Measurements from ENCODE around the gene WBP4. TPM values are rescaled to one million over a fixed set of nuclear protein-coding genes. Genes with fewer than 3 reads are reported as not detected.
"Not testable (repeated sequence)": the region's sequence is repeated elsewhere in the genome, so short reads cannot be mapped to it uniquely, and the experiment has no call there.

WBP4 gene
- polyA plus RNA-seq, 3 donors from 2014 or later: 3.6 to 5.4 (median 4.4) TPM

DNA sequence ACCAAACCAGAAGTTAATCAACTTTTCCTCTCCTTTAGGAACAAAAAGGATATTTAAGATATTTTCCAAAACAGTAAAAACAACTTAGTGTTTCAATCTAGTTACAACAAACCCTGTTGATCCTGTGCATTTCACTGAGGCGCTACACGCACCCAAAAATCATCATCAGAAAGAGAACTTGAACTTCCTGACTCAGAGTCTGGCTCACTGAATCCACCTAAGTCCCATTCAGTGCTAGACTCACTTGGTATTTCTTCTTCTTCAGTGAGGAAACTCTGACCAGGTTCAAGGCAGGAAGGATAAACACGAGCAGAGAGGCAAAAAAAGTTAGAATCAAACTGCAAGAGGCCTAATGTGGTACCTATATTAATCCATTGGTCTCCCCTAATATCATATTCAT, 69.0 kb downstream of the WBP4 start:
- H3K4me1 Mint-ChIP-seq: peaks cover 41 to 53% of the 10 kb centered on the region in 2 donors
- peak overlapping the region in 4 of 5 donors; percentile 33 to 99 (median 97) for H3K4me3 Mint-ChIP-seq
- H3K27me3 Mint-ChIP-seq (ENCODE audit: low read depth in 3 of 3): peaks cover 0 to 4% (median 0%) of the 10 kb centered on the region in 3 donors
- H3K27ac Mint-ChIP-seq: peak overlapping the region in 2 of 6 donors; percentile 6 to 67
- H3K9me3 Mint-ChIP-seq: no peaks in the 10 kb centered on the region
- peaks cover 0 to 10% (median 4%) of the 10 kb centered on the region in 3 donors for H3K36me3 Mint-ChIP-seq
- DNase-seq: no peak

DNA sequence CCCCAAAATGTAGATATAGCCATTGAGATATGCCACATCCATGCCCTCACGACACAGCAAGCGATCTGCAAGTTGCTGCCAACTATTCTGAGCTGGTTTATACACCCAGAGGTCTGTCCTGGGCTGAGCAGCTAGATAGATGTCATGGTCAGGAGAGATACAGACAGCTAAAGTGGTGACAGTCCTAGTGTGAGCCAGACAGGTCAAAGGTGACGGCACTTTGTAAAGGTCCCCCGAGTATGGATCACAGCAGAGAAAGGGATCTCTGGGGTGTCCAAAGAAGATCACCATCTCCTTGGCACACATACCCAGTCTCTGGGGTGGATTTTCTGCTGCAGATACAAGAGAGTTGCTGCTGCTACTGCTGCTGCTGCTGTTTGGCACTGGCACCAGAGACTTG, 69.9 kb downstream of the WBP4 start:
- not testable (repeated sequence) for DNase-seq; H3K36me3 Mint-ChIP-seq; H3K9me3 Mint-ChIP-seq; H3K27me3 Mint-ChIP-seq (ENCODE audit: low read depth in 3 of 3)
- Mint-ChIP-seq H3K27ac (peak overlapping the region in 3 of 6 donors; percentile 27 to 54 (median 48)), H3K4me1 (peaks cover 41 to 53% of the 10 kb centered on the region in 2 donors), H3K4me3 (peak overlapping the region; percentile 66 to 99 (median 97))

DNA sequence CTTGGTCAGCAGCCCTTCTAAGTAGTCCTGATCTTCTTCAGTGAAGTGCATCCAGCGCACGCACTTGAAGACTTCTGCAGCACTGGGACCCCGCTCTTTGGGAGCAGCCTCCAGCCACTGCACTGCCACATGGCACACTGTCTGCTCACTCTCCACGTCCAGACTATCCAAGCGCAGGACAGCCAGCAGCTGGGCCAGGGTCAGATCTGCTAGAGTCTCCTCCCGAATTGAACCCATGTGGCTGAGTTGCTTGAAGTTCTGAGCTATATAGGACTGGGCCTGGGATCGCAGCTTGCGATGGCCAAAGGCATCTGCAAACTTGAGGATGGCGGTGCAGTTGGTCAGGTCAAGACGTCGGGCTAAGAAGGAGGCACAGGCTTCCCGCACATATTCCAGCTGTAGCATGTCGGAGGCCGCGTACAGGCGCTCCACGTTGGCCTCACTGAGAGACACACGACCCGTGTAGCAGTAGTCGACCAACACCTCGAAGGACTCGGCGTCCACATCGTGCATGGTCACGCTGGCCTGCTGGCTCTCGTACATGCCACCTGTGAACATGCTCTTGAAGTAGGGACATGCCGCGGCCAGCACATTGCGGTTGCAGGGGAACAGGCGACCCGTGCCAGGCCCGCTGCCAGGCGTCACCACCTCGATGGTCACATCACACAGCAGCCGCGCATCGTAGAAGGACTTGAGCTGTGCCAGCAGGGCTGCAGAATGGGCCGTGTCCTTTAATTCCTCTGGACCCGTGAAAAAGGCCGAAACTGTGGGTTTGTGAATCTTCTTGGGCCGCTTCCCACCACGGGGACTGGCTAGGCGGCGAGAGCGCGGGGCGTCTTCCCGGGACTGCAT, 70.6 kb downstream of the WBP4 start:
- Mint-ChIP-seq H3K4me1 (peaks cover 41 to 53% of the 10 kb centered on the region in 2 donors), H3K4me3 (peak overlapping the region; percentile 93 to 99 (median 97)), H3K27ac (peak overlapping the region; percentile 87 to 95 (median 92))
- not testable (repeated sequence) for H3K27me3 Mint-ChIP-seq (ENCODE audit: low read depth in 3 of 3); DNase-seq; H3K9me3 Mint-ChIP-seq; H3K36me3 Mint-ChIP-seq

DNA sequence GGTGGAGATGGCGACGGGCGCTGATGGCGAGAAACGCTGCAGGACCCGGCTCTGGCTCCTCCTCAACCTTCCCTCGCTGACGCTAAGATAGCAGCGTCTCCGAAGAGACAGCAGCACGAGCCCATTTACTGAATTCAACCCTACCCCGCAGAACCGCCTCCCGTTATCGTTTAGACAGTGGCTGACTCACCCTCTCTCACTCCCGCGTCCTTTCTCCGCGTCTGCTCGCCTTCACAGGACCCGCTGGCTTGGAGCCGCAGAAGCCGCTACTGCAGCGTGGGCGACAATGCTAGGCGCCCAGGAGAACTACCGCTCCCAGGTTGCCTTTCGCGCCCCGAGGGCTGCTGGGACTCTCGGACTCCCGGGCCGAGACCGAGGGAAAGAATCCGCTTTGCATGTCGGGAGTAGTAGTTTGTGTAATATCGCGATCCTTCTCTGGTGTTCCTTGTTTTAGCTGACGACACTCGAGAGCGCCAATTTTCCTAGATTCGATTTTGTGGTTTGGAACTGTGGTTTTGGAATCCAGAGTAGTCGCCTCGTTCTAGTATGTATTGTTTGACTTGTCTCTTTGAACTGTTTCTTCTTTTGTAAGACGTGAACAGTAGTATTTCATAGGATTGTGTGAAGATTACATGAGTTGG, 71.3 kb downstream of the WBP4 start, which contains the start of gene KBTBD6:
Gene KBTBD6, minus strand, starts transcription at position 291 of the 641 bp plus-strand sequence. CDS start 291 bp downstream, outside the sequence.
- Mint-ChIP-seq H3K4me1 (peaks cover 41 to 53% of the 10 kb centered on the region in 2 donors), H3K36me3 (peaks cover 0 to 4% (median 0%) of the 10 kb centered on the region in 3 donors), H3K4me3 (peak within 1 kb of the TSS; percentile 93 to 99 (median 97)), H3K9me3 (no peaks in the 10 kb centered on the region), H3K27ac (peak within 1 kb of the TSS; percentile 87 to 95 (median 92)), H3K27me3 (ENCODE audit: low read depth in 3 of 3) (peaks cover 0 to 4% (median 0%) of the 10 kb centered on the region in 3 donors)
- DNase-seq: peak; percentile 89 to 90 (median 89)

Other genes with a start within 250 kb of the WBP4 start
- gene ELF1, start 42.2 kb upstream of the WBP4 start, polyA plus RNA-seq: 100 to 1,000 TPM in 1 of 3 donors, 10 to 100 TPM in 2; 76.8 to 128 (median 92.9) TPM
- gene KBTBD6, start 71.3 kb downstream of the WBP4 start, polyA plus RNA-seq: 1 to 10 TPM; 1.7 to 9.0 (median 2.3) TPM
- gene KBTBD7, start 133.1 kb downstream of the WBP4 start, polyA plus RNA-seq: 10 to 100 TPM in 1 of 3 donors, 1 to 10 TPM in 2; 5.1 to 14.8 (median 7.0) TPM
- 1 to 10 TPM; 5.4 to 8.3 (median 7.3) TPM for gene MTRF1, start 202.1 kb downstream of the WBP4 start, polyA plus RNA-seq
- gene NAA16, start 249.8 kb downstream of the WBP4 start, polyA plus RNA-seq: 10 to 100 TPM in 2 of 3 donors, 1 to 10 TPM in 1; 9.0 to 17.1 (median 10.7) TPM

Data from immature natural killer cell (primary cell).